HEK293 (cell line): Measurements from ENCODE around the gene FUCA2.

ENCODE experiments used
- CTCF ChIA-PET: fragments of 350-600 bp; formaldehyde crosslinking; extraction: SDS; loops from one replicate; lab custom pipeline; 2021; ENCODE audit warnings: antibody characterized with exemption; lab: Yijun Ruan, JAX
- POLR2A ChIA-PET: fragments of 300-600 bp; formaldehyde crosslinking; extraction: SDS; loops from one replicate; lab custom pipeline; 2020; ENCODE audit warnings: antibody characterized with exemption, inconsistent platforms; lab: Yijun Ruan, JAX
- H3K27ac ChIP-seq: fragments of 200-500 bp; sonication (Bioruptor generic); 2 replicates; pipeline ENCODE4 v1.5.1; 2014; ENCODE audit warnings: low read depth, low read length, control low read depth, inconsistent platforms; ENCODE audit errors: extremely low read depth
- H3K36me3 ChIP-seq, 2 experiments: fragments of 200-500 bp in 1 of 2; sonication (Bioruptor generic) in 1 of 2; 1 replicate in 1 of 2; 2 replicates in 1 of 2; pipeline ENCODE4 v1.5.1; 2014 to 2017; ENCODE audit warnings: inconsistent platforms in 2 of 2, low read length in 2 of 2; ENCODE audit not compliant: control insufficient read depth in 2 of 2, insufficient read depth in 1 of 2
- H3K4me1 ChIP-seq: fragments of 200-500 bp; sonication (Bioruptor generic); 2 replicates; pipeline ENCODE4 v1.5.1; 2014; ENCODE audit warnings: mild to moderate bottlenecking, low read length, inconsistent platforms; ENCODE audit not compliant: control insufficient read depth, insufficient read depth
- H3K4me3 ChIP-seq: 2 replicates; pipeline ENCODE4 v1.5.1; 2011; ENCODE audit warnings: low read depth, mild to moderate bottlenecking, control low read depth, low read length, moderate library complexity
- H3K9me3 ChIP-seq: fragments of 200-500 bp; sonication (Bioruptor generic); 2 replicates; pipeline ENCODE4 v1.5.1; 2014; ENCODE audit warnings: low read depth, low read length, inconsistent platforms; ENCODE audit not compliant: control insufficient read depth, insufficient read depth
- KLF9 ChIP-seq: fragments of 450-650 bp; formaldehyde crosslinking; IDR thresholded peaks from 2 replicates; pipeline ENCODE4 v1.5.1; 2016; ENCODE audit warnings: missing biosample characterization, missing genetic modification characterization, low read depth
- MEIS1 ChIP-seq: sonication (generic); formaldehyde crosslinking; IDR thresholded peaks from 2 replicates; pipeline ENCODE4 v1.8.1; 2022; ENCODE audit warnings: missing genetic modification reagents, mild to moderate bottlenecking, borderline replicate concordance
- TRIM28 ChIP-seq: IDR thresholded peaks from 2 replicates; pipeline ENCODE4 v1.6.1; 2011; ENCODE audit warnings: low read length, control low read depth, borderline replicate concordance
- ZEB2 ChIP-seq: fragments of 450-650 bp; formaldehyde crosslinking; IDR thresholded peaks from 2 replicates; pipeline ENCODE4 v1.5.1; 2016; ENCODE audit warnings: missing biosample characterization, missing genetic modification characterization
- ZFHX2 ChIP-seq: fragments of 450-650 bp; formaldehyde crosslinking; conservative IDR thresholded peaks from 2 replicates; pipeline ENCODE4 v1.5.1; 2016; ENCODE audit warnings: missing biosample characterization, missing genetic modification characterization
- ZFP37 ChIP-seq: fragments of 450-650 bp; formaldehyde crosslinking; IDR thresholded peaks from 2 replicates; pipeline ENCODE4 v1.5.1; 2016; ENCODE audit warnings: missing biosample characterization, missing genetic modification characterization
- ZNF146 ChIP-seq: fragments of 450-650 bp; formaldehyde crosslinking; IDR thresholded peaks from 2 replicates; pipeline ENCODE4 v1.5.1; 2016; ENCODE audit warnings: missing biosample characterization, missing genetic modification characterization
- ZNF184 ChIP-seq: fragments of 450-650 bp; IDR thresholded peaks from 2 replicates; pipeline ENCODE4 v1.5.1; 2018; ENCODE audit warnings: missing biosample characterization, mild to moderate bottlenecking, missing genetic modification characterization
- ZNF274 ChIP-seq, 2 experiments: fragments of 200-500 bp in 1 of 2; fragments of 450-650 bp in 1 of 2; sonication (Bioruptor generic) in 1 of 2; formaldehyde crosslinking in 1 of 2; IDR thresholded peaks; 2 replicates each; pipeline versions ENCODE4 v1.5.1 to v1.6.1; 2014 to 2016; ENCODE audit warnings: borderline replicate concordance in 1 of 2, inconsistent platforms in 1 of 2, low read length in 1 of 2, missing biosample characterization in 1 of 2, missing genetic modification characterization in 1 of 2
- ZNF426 ChIP-seq: fragments of 450-650 bp; formaldehyde crosslinking; IDR thresholded peaks from 2 replicates; pipeline ENCODE4 v1.5.1; 2017; ENCODE audit warnings: missing biosample characterization, missing genetic modification characterization, mild to moderate bottlenecking, inconsistent platforms, moderate library complexity
- ZNF473 ChIP-seq: fragments of 450-650 bp; formaldehyde crosslinking; IDR thresholded peaks from 2 replicates; pipeline ENCODE4 v1.5.1; 2017; ENCODE audit warnings: missing biosample characterization, missing genetic modification characterization
- ZNF510 ChIP-seq: fragments of 450-650 bp; formaldehyde crosslinking; IDR thresholded peaks from 2 replicates; pipeline ENCODE4 v1.5.1; 2018; ENCODE audit warnings: mild to moderate bottlenecking, missing genetic modification characterization, missing biosample characterization; ENCODE audit not compliant: insufficient replicate concordance
- ZNF530 ChIP-seq: fragments of 450-650 bp; formaldehyde crosslinking; IDR thresholded peaks from 2 replicates; pipeline ENCODE4 v1.5.1; 2016; ENCODE audit warnings: low read depth, missing biosample characterization, missing genetic modification characterization
- ZNF555 ChIP-seq: fragments of 450-650 bp; formaldehyde crosslinking; conservative IDR thresholded peaks from 2 replicates; pipeline ENCODE4 v1.5.1; 2017; ENCODE audit warnings: missing biosample characterization, mild to moderate bottlenecking, missing genetic modification characterization, inconsistent platforms
- ZNF610 ChIP-seq: fragments of 450-650 bp; formaldehyde crosslinking; IDR thresholded peaks from 2 replicates; pipeline ENCODE4 v1.5.1; 2016; ENCODE audit warnings: missing biosample characterization, missing genetic modification characterization, borderline replicate concordance
- ZNF670 ChIP-seq: fragments of 450-650 bp; formaldehyde crosslinking; IDR thresholded peaks from 2 replicates; pipeline ENCODE4 v1.5.1; 2016; ENCODE audit warnings: missing biosample characterization, missing genetic modification characterization, low read depth
- ZNF837 ChIP-seq: fragments of 450-650 bp; formaldehyde crosslinking; IDR thresholded peaks from 2 replicates; pipeline ENCODE4 v1.5.1; 2016; ENCODE audit warnings: missing biosample characterization, missing genetic modification characterization
- ZSCAN30 ChIP-seq: fragments of 450-650 bp; IDR thresholded peaks from 2 replicates; pipeline ENCODE4 v1.5.1; 2018; ENCODE audit warnings: missing biosample characterization, mild to moderate bottlenecking, missing genetic modification characterization, moderate library complexity
- TF ChIP-seq, protein P1 (sequence below): IDR thresholded peaks from 2 replicates; pipeline ENCODE4 v1.6.1; 2011; ENCODE audit warnings: mild to moderate bottlenecking, low read depth, low read length, borderline replicate concordance
- TF ChIP-seq, protein P2 (sequence below): fragments of 450-650 bp; formaldehyde crosslinking; IDR thresholded peaks from 2 replicates; pipeline ENCODE4 v1.5.1; 2016; ENCODE audit warnings: missing biosample characterization, missing genetic modification characterization
- TF ChIP-seq, protein P3 (sequence below): fragments of 450-650 bp; formaldehyde crosslinking; IDR thresholded peaks from 2 replicates; pipeline ENCODE4 v1.5.1; 2016; ENCODE audit warnings: missing biosample characterization, missing genetic modification characterization
- TF ChIP-seq, protein P4 (sequence below): fragments of 450-650 bp; formaldehyde crosslinking; IDR thresholded peaks from 2 replicates; pipeline ENCODE4 v1.5.1; 2016; ENCODE audit warnings: missing biosample characterization, missing genetic modification characterization, borderline replicate concordance
- TF ChIP-seq, protein P5 (sequence below): fragments of 450-650 bp; formaldehyde crosslinking; IDR thresholded peaks from 2 replicates; pipeline ENCODE4 v1.5.1; 2016; ENCODE audit warnings: missing biosample characterization, missing genetic modification characterization
- TF ChIP-seq, protein P6 (sequence below): fragments of 450-650 bp; IDR thresholded peaks from 2 replicates; pipeline ENCODE4 v1.5.1; 2018; ENCODE audit warnings: missing biosample characterization, mild to moderate bottlenecking, missing genetic modification characterization

Gene FUCA2

DNA sequence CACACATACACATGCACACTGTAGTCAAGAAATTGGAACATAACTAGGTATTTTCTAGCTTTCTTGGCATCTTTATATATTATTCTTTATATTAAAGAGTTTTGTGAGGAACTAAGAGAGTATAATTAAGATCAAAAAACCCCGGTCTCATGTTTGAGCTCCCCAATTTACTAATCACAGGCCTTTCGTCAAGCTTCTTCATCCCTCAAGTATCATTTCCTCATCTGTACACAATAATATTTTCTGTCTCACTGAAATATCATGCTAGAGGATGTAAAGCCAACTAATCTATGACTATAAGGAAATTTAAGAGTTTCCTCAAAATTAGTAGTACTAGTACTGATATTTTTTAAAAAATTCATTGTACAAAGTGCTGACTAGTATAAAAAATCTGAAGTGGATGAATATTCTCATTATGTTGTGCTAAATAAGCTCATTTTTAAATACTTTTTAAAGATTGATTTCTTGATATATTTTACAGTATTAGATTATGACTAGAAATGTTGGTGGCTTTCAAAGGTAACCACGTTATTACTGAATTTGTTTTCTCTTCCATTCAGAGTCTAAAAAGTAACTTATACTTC is 32.9 kb downstream of the FUCA2 start:
- H3K36me3 ChIP-seq = peaks cover 4 to 45% of the 10 kb centered on the region in 2 experiments
- ChIA-PET POLR2A (no interaction called here), CTCF (interaction anchor here (0.6 to 1.2 kb wide), 2 partner anchors 246 to 1734 kb away, joined by 4 to 6 read pairs; no protein-coding TSS in a partner anchor)

DNA sequence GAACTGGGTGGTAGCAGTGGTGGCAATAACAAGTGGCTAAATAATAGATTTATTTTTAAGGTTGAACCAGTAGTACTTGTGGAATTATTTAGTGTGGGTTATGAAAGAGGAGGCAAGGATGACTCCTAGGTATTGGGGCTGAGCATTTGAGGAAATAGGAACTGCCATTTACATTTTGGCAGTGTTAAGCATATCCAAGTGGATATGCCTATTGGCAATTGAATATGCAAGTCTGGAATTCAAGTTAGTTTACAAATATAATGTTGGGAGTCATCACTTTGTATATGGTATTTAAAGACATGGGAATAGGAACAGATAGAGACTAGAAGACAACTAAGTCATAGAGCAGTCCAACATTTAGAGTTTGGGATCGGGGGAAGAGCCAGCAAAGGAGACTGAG is 35.0 kb downstream of the FUCA2 start:
- POLR2A ChIA-PET = no interaction called here
- no peak overlapping the region for H3K4me3 ChIP-seq
- peaks cover 4 to 64% of the 10 kb centered on the region in 2 experiments for H3K36me3 ChIP-seq
- CTCF ChIA-PET = interaction anchor here (0.7 kb wide), 1 partner anchor 26 kb away, joined by 3 read pairs; the partner anchor contains the start of gene PEX3
- no peaks in the 10 kb centered on the region for H3K4me1 ChIP-seq
- H3K9me3 ChIP-seq = no peaks in the 10 kb centered on the region
- no peak overlapping the region for H3K27ac ChIP-seq
- TF ChIP-seq ZFP37 (tag by site-specific recombination) = no peak
- TF ChIP-seq ZNF510 (tag by site-specific recombination) = no peak
- no peak for TF ChIP-seq MEIS1 (CRISPR knock-in tag)
- TF ChIP-seq KLF9 = no peak
- TF ChIP-seq TRIM28 = no peak
- TF ChIP-seq ZNF473 (tag by site-specific recombination) = no peak
- TF ChIP-seq ZNF610 = no peak
- no peak for TF ChIP-seq ZEB2 (tag by site-specific recombination)
- TF ChIP-seq, protein P1, sequence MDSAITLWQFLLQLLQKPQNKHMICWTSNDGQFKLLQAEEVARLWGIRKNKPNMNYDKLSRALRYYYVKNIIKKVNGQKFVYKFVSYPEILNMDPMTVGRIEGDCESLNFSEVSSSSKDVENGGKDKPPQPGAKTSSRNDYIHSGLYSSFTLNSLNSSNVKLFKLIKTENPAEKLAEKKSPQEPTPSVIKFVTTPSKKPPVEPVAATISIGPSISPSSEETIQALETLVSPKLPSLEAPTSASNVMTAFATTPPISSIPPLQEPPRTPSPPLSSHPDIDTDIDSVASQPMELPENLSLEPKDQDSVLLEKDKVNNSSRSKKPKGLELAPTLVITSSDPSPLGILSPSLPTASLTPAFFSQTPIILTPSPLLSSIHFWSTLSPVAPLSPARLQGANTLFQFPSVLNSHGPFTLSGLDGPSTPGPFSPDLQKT = no peak
- TF ChIP-seq, protein P2, sequence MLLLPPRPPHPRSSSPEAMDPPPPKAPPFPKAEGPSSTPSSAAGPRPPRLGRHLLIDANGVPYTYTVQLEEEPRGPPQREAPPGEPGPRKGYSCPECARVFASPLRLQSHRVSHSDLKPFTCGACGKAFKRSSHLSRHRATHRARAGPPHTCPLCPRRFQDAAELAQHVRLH (tag by site-specific recombination) = no peak
- no peak for TF ChIP-seq ZNF184 (tag by site-specific recombination)
- TF ChIP-seq, protein P3, sequence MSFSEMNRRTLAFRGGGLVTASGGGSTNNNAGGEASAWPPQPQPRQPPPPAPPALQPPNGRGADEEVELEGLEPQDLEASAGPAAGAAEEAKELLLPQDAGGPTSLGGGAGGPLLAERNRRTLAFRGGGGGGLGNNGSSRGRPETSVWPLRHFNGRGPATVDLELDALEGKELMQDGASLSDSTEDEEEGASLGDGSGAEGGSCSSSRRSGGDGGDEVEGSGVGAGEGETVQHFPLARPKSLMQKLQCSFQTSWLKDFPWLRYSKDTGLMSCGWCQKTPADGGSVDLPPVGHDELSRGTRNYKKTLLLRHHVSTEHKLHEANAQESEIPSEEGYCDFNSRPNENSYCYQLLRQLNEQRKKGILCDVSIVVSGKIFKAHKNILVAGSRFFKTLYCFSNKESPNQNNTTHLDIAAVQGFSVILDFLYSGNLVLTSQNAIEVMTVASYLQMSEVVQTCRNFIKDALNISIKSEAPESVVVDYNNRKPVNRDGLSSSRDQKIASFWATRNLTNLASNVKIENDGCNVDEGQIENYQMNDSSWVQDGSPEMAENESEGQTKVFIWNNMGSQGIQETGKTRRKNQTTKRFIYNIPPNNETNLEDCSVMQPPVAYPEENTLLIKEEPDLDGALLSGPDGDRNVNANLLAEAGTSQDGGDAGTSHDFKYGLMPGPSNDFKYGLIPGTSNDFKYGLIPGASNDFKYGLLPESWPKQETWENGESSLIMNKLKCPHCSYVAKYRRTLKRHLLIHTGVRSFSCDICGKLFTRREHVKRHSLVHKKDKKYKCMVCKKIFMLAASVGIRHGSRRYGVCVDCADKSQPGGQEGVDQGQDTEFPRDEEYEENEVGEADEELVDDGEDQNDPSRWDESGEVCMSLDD (tag by site-specific recombination) = no peak
- TF ChIP-seq, protein P4, sequence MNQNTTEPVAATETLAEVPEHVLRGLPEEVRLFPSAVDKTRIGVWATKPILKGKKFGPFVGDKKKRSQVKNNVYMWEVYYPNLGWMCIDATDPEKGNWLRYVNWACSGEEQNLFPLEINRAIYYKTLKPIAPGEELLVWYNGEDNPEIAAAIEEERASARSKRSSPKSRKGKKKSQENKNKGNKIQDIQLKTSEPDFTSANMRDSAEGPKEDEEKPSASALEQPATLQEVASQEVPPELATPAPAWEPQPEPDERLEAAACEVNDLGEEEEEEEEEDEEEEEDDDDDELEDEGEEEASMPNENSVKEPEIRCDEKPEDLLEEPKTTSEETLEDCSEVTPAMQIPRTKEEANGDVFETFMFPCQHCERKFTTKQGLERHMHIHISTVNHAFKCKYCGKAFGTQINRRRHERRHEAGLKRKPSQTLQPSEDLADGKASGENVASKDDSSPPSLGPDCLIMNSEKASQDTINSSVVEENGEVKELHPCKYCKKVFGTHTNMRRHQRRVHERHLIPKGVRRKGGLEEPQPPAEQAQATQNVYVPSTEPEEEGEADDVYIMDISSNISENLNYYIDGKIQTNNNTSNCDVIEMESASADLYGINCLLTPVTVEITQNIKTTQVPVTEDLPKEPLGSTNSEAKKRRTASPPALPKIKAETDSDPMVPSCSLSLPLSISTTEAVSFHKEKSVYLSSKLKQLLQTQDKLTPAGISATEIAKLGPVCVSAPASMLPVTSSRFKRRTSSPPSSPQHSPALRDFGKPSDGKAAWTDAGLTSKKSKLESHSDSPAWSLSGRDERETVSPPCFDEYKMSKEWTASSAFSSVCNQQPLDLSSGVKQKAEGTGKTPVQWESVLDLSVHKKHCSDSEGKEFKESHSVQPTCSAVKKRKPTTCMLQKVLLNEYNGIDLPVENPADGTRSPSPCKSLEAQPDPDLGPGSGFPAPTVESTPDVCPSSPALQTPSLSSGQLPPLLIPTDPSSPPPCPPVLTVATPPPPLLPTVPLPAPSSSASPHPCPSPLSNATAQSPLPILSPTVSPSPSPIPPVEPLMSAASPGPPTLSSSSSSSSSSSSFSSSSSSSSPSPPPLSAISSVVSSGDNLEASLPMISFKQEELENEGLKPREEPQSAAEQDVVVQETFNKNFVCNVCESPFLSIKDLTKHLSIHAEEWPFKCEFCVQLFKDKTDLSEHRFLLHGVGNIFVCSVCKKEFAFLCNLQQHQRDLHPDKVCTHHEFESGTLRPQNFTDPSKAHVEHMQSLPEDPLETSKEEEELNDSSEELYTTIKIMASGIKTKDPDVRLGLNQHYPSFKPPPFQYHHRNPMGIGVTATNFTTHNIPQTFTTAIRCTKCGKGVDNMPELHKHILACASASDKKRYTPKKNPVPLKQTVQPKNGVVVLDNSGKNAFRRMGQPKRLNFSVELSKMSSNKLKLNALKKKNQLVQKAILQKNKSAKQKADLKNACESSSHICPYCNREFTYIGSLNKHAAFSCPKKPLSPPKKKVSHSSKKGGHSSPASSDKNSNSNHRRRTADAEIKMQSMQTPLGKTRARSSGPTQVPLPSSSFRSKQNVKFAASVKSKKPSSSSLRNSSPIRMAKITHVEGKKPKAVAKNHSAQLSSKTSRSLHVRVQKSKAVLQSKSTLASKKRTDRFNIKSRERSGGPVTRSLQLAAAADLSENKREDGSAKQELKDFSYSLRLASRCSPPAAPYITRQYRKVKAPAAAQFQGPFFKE (tag by site-specific recombination) = no peak
- TF ChIP-seq ZSCAN30 (tag by site-specific recombination) = no peak

More for the DNA sequence above, 32.9 kb downstream of the FUCA2 start:
- no peaks in the 10 kb centered on the region for H3K9me3 ChIP-seq
- no peak overlapping the region for H3K4me3 ChIP-seq
- H3K4me1 ChIP-seq = no peaks in the 10 kb centered on the region
- no peak for TF ChIP-seq ZNF555 (tag by site-specific recombination)
- TF ChIP-seq, protein P5, sequence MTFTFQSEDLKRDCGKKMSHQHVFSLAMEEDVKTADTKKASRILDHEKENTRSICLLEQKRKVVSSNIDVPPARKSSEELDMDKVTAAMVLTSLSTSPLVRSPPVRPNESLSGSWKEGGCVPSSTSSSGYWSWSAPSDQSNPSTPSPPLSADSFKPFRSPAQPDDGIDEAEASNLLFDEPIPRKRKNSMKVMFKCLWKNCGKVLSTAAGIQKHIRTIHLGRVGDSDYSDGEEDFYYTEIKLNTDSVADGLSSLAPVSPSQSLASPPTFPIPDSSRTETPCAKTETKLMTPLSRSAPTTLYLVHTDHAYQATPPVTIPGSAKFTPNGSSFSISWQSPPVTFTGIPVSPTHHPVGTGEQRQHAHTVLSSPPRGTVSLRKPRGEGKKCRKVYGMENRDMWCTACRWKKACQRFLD = no peak
- TF ChIP-seq, protein P6, sequence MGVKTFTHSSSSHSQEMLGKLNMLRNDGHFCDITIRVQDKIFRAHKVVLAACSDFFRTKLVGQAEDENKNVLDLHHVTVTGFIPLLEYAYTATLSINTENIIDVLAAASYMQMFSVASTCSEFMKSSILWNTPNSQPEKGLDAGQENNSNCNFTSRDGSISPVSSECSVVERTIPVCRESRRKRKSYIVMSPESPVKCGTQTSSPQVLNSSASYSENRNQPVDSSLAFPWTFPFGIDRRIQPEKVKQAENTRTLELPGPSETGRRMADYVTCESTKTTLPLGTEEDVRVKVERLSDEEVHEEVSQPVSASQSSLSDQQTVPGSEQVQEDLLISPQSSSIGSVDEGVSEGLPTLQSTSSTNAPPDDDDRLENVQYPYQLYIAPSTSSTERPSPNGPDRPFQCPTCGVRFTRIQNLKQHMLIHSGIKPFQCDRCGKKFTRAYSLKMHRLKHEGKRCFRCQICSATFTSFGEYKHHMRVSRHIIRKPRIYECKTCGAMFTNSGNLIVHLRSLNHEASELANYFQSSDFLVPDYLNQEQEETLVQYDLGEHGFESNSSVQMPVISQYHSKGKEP (tag by site-specific recombination) = no peak
- no peak for TF ChIP-seq ZNF670 (tag by site-specific recombination)
- TF ChIP-seq ZNF426 (tag by site-specific recombination) = no peak
- TF ChIP-seq ZNF274 (IDR thresholded peaks at IDR 0.05; ENCODE audit: low read length) = no peak
- TF ChIP-seq ZNF274 (tag by site-specific recombination; IDR thresholded peaks at IDR 0.05; ENCODE audit: borderline replicate concordance) = no peak
- no peak for TF ChIP-seq ZFHX2 (tag by site-specific recombination)
- TF ChIP-seq ZNF530 = no peak
- no peak for TF ChIP-seq ZNF146 (tag by site-specific recombination)
- no peak for TF ChIP-seq ZNF837 (tag by site-specific recombination)
- TF ChIP-seq, all 188 proteins: peak for 0
- no peak overlapping the region for H3K27ac ChIP-seq
